ENCODE results near the gene WDR11.
"Not testable (repeated sequence)": the region's sequence is repeated elsewhere in the genome, so short reads cannot be mapped to it uniquely, and the experiment has no call there.

WDR11 gene

GRCh38 chr10:120905268-120905667 lies 54.1 kb downstream of the WDR11 start:
- H3K36me3 ChIP-seq (replicated peaks; ENCODE audit: insufficient read depth, low read length): peaks cover 26% of the 10 kb centered on the region

GRCh38 chr10:120917521-120918250 lies 66.5 kb downstream of the WDR11 start:
- no peak overlapping the region for H3K4me3 ChIP-seq (ENCODE audit: low read length)
- TF ChIP-seq CTCF (IDR thresholded peaks at IDR 0.05; ENCODE audit: low read length) (no peak), EZH2phosphoT487 (IDR thresholded peaks at IDR 0.05; ENCODE audit: low read length) (no peak), EZH2 (optimal IDR thresholded peaks at IDR 0.05; ENCODE audit: low read depth, low read length) (no peak)
- no peaks in the 10 kb centered on the region for H3K9me3 ChIP-seq (replicated peaks; ENCODE audit: insufficient read depth, low read length)
- no peak for DNase-seq
- H3K79me2 ChIP-seq (ENCODE audit: low read length): no peaks in the 10 kb centered on the region
- no peaks in the 10 kb centered on the region for H3K4me1 ChIP-seq (ENCODE audit: low read length)
- H3K27ac ChIP-seq (ENCODE audit: low read length): no peak overlapping the region
- H3K9ac ChIP-seq (ENCODE audit: low read length): no peak overlapping the region
- no peaks in the 10 kb centered on the region for H3K9me2 ChIP-seq (replicated peaks; ENCODE audit: insufficient read depth, low read length)
- H3K4me2 ChIP-seq (ENCODE audit: low read depth, low read length): no peak overlapping the region
- H2AFZ ChIP-seq (ENCODE audit: low read length): no peak overlapping the region
- no peaks in the 10 kb centered on the region for H3F3A ChIP-seq (ENCODE audit: insufficient read depth, low read length)
- H4K20me1 ChIP-seq (ENCODE audit: insufficient read depth, low read length): no peaks in the 10 kb centered on the region
- H3K36me3 ChIP-seq (replicated peaks; ENCODE audit: insufficient read depth, low read length): no peaks in the 10 kb centered on the region
- no peaks in the 10 kb centered on the region for H3K27me3 ChIP-seq (replicated peaks; ENCODE audit: insufficient read depth, low read length)

More at GRCh38 chr10:120905268-120905667, 54.1 kb downstream of the WDR11 start:
- Histone ChIP-seq H3K4me3 (ENCODE audit: low read length) (no peak overlapping the region), H3K4me2 (ENCODE audit: low read depth, low read length) (no peak overlapping the region), H3K9me2 (replicated peaks; ENCODE audit: insufficient read depth, low read length) (no peaks in the 10 kb centered on the region), H3K4me1 (ENCODE audit: low read length) (no peaks in the 10 kb centered on the region), H3K27ac (ENCODE audit: low read length) (no peak overlapping the region), H3K79me2 (ENCODE audit: low read length) (no peaks in the 10 kb centered on the region), H3F3A (ENCODE audit: insufficient read depth, low read length) (no peaks in the 10 kb centered on the region), H4K20me1 (ENCODE audit: insufficient read depth, low read length) (no peaks in the 10 kb centered on the region), H3K9ac (ENCODE audit: low read length) (no peak overlapping the region), H3K9me3 (replicated peaks; ENCODE audit: insufficient read depth, low read length) (no peaks in the 10 kb centered on the region), H3K27me3 (replicated peaks; ENCODE audit: insufficient read depth, low read length) (no peaks in the 10 kb centered on the region), H2AFZ (ENCODE audit: low read length) (no peak overlapping the region)
- no peak for DNase-seq
- TF ChIP-seq CTCF (IDR thresholded peaks at IDR 0.05; ENCODE audit: low read length): no peak
- no peak for TF ChIP-seq EZH2 (optimal IDR thresholded peaks at IDR 0.05; ENCODE audit: low read depth, low read length)
- TF ChIP-seq EZH2phosphoT487 (IDR thresholded peaks at IDR 0.05; ENCODE audit: low read length): no peak

- H4K20me1 ChIP-seq (ENCODE audit: insufficient read depth, low read length); H3K27me3 ChIP-seq (replicated peaks; ENCODE audit: insufficient read depth, low read length); H2AFZ ChIP-seq (ENCODE audit: low read length): not testable (repeated sequence)
These were observed 72.7 kb downstream of the WDR11 start for GRCh38 chr10:120923886-120924285.

GRCh38 chr10:120926611-120927010 lies 75.4 kb downstream of the WDR11 start:
- Histone ChIP-seq H4K20me1 (ENCODE audit: insufficient read depth, low read length) (no peaks in the 10 kb centered on the region), H3K36me3 (replicated peaks; ENCODE audit: insufficient read depth, low read length) (no peaks in the 10 kb centered on the region), H3K79me2 (ENCODE audit: low read length) (no peaks in the 10 kb centered on the region), H2AFZ (ENCODE audit: low read length) (no peak overlapping the region), H3K4me3 (ENCODE audit: low read length) (no peak overlapping the region), H3K27ac (ENCODE audit: low read length) (no peak overlapping the region), H3K27me3 (replicated peaks; ENCODE audit: insufficient read depth, low read length) (no peaks in the 10 kb centered on the region), H3K9me2 (replicated peaks; ENCODE audit: insufficient read depth, low read length) (no peaks in the 10 kb centered on the region), H3K9ac (ENCODE audit: low read length) (no peak overlapping the region), H3K4me2 (ENCODE audit: low read depth, low read length) (no peak overlapping the region), H3F3A (ENCODE audit: insufficient read depth, low read length) (no peaks in the 10 kb centered on the region), H3K4me1 (ENCODE audit: low read length) (no peaks in the 10 kb centered on the region), H3K9me3 (replicated peaks; ENCODE audit: insufficient read depth, low read length) (no peaks in the 10 kb centered on the region)
- no peak for TF ChIP-seq EZH2phosphoT487 (IDR thresholded peaks at IDR 0.05; ENCODE audit: low read length)
- TF ChIP-seq CTCF (IDR thresholded peaks at IDR 0.05; ENCODE audit: low read length): no peak
- no peak for TF ChIP-seq EZH2 (optimal IDR thresholded peaks at IDR 0.05; ENCODE audit: low read depth, low read length)
- DNase-seq: no peak

More at GRCh38 chr10:120923886-120924285, 72.7 kb downstream of the WDR11 start:
- H3K9ac ChIP-seq (ENCODE audit: low read length); DNase-seq; H3K9me3 ChIP-seq (replicated peaks; ENCODE audit: insufficient read depth, low read length); H3K79me2 ChIP-seq (ENCODE audit: low read length); H3K9me2 ChIP-seq (replicated peaks; ENCODE audit: insufficient read depth, low read length); H3K4me3 ChIP-seq (ENCODE audit: low read length); H3F3A ChIP-seq (ENCODE audit: insufficient read depth, low read length); H3K4me1 ChIP-seq (ENCODE audit: low read length); H3K36me3 ChIP-seq (replicated peaks; ENCODE audit: insufficient read depth, low read length); H3K4me2 ChIP-seq (ENCODE audit: low read depth, low read length); H3K27ac ChIP-seq (ENCODE audit: low read length): not testable (repeated sequence)

Measured in MM.1S (cell line).